Hippocampal formation (tissue), 2 donors: ENCODE results near the gene CDH23.

Experiments
- DNase-seq, 2 donors: peaks; one replicate each; lab custom pipeline; 2025; lab: John Stamatoyannopoulos, UW

The CDH23 gene

DNA sequence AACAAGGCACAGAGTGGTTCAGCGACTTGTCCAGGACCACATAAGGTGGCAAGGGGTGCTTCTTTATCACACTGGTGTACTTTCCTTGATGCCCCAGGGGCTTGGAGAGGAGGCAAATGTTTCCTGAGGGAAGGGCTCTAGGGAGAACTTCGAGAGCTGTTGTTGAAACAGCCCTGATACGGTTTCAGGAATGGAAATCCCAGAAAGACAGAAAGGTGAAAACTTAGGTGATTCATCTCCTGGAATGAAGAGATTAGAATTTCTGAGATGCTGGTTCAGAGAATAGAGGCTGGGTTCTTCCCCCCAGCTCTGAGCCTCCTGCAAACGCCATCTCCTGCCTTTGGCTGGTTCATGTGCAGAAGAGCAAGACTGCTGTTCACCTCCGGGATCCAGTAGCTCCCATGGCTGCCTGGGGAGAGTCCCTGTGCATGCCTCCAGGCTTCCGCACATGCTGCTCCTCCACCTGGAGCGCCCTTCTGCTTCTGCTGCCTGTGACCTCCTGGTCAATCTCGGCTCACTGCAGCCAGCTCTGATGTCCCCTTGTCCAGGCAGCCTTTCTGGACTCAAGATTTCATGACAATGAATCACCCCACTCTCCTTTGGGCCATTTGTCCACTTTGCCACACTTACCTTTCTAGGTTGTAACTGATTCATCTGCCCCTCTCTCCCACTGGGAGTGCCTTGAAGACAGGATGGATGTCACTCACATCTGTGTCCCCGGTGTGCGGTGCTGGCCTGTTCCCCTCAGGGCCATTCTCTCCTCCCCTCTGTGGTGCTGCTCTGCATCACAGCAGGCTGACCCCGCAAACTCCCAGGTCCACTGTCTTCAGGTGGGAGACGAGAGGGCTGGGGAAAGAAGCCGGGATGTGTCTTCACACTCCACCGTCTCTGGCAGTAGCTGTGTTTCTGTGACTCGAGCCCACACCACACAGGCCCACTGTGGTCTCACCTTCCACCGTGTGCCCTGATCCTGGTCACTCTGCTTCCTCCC, 3.6 kb upstream of the CDH23 start:
- no peak for DNase-seq

- no peak for DNase-seq
Measured at GRCh38 chr10:71393841-71394475, 2.8 kb upstream of the CDH23 start.

- DNase-seq: no peak
Measured at GRCh38 chr10:71394926-71395562, 1.7 kb upstream of the CDH23 start.

DNA sequence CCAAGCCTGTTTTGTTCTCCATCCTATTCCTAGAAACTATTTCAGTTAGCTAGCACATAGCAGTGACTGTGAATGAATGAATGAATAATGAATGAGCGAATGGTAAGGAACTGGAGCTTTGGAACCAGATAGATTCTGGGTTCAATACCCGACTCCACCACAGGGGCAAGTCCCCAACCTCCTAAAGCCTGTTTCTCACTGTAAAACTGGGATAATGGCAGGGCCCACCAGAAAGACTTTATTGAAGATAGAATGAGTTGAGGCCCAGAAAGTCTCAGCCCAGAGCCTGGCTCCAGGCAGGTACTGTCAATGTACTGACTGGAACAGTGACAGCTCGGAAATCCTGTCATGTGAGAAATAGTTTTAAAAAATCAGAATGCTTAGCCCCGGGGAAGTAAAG, 1.1 kb upstream of the CDH23 start:
- no peak for DNase-seq

- peak; percentile 17 to 36 for DNase-seq
Measured at GRCh38 chr10:71396084-71396710, 523 bp upstream of the CDH23 start.

DNA sequence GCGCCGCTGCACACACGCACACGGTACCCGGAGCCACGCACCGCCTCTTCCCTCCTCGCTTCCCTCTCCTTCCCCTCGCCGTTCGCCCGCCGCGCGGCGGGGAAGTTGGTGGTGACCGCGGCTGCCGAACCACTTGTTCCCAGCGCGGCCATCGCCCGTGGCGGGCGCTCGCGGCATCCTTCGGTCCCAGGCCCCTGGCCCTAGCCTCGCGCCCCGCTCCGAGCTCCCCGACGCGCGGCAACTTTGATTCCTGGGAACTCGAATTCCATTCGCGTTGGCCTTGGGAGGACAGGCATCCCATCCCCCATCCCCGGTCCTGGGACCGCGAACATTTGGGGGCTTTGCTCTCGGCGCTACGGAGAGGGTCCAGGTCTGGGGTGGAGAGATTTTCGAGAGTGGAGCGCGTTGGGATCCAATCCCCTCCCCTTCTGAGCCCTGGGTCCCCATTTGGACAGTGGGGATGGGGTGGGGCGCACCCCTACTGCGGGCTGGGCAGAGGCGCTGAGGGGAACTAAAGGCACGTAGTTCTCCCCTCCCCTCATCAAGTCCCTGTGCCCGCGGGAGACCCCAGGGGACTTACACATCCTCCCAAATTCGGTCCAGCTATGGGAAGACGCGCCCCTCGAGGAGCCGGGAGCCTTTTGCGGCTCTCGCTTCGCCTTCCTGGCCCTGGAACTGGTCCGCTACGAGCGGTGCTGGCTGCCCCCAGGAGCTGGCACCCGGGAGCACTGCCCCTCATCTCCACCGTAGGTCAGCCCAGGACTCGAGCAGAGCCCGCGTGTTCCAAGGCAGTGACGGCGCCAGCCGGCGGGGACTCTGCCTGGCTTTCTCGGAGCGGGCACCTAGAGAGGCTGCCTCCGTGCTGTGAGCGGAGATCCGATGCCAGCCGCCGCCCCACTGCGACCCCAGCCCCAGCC, 834 bp downstream of the CDH23 start:
- DNase-seq: no peak

- no peak for DNase-seq
Measured at GRCh38 chr10:71398976-71399375, 2.3 kb downstream of the CDH23 start.

DNA sequence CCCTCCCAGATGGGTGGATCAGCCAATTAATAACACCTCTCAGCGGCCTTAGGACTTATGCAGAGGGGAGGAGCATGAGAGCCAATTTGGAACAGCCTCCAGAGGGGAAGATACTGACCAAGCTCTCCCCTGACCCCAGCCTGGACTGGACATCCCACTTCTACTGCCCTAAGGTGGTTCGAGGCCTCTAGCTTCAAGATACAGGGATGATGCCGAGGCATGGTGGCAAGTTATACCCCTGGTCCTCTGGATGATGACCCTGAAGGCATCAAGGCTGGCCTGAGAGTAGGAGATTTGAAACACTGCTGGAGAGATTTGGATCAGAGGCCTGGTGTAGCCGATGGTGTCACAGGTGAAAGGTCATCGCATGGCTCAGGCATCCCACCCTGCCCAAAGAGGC, 3.2 kb downstream of the CDH23 start:
- no peak for DNase-seq

GRCh38 chr10:71401056-71401455, 4.3 kb downstream of the CDH23 start:
- DNase-seq: no peak

GRCh38 chr10:71402005-71402404, 5.3 kb downstream of the CDH23 start:
- DNase-seq: no peak

DNA sequence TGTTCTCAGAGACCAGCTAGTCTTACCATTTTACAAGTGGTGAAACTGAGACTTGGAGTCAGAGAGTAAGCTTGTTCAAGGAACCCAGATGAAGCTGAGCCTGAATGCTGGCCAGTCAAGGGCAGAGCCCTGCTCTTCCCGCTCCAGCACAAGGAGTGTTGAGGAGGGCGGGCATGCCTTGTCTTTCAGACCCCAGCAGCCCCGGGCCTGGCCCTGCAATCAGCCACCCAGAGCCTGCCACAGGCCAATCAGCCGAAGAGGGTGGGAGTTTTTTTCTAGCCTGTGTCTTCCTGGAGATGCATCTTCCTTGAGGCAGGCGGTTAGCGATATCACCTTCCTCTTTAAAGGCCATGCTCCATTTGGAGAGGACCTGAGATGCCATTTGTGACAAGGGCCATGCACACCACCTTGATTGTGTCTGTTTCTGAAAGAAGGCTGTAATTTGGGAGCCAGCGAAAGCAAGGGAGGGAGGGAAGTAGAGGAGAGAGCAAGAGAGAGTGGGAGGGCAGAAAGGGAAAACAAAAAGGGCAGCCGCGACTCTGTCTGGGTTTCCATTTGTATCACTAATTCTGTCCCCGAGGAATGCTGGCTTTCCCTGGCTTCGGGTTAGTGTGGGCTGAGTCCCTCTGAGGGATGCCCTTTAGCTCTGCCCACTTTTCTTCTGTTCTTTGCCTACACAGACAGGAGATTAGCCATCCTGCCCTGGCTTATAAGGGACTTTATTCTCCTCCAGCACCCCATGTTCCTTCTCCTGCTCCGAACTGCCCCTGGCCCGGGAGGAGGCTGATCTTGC, 8.0 kb downstream of the CDH23 start:
- DNase-seq: no peak

DNA sequence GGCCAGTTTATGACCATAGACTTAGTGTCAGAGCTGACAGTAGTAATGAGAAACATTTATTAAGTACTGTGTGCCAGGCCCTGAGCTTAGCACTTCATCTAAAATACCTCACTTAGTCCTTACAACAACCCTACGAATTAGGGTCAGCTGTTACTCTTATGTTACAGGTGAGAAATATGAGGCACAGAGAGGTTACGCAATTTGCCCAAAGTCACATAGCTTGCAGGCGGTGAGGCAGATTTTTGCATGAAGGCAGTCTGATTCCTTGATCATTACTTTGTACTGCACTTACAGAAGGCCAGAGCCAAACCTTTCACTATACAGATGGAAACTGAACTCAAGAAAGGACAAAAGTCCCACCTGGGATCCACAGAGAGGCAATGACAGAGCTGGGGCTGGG, 10.2 kb downstream of the CDH23 start:
- DNase-seq: no peak

DNA sequence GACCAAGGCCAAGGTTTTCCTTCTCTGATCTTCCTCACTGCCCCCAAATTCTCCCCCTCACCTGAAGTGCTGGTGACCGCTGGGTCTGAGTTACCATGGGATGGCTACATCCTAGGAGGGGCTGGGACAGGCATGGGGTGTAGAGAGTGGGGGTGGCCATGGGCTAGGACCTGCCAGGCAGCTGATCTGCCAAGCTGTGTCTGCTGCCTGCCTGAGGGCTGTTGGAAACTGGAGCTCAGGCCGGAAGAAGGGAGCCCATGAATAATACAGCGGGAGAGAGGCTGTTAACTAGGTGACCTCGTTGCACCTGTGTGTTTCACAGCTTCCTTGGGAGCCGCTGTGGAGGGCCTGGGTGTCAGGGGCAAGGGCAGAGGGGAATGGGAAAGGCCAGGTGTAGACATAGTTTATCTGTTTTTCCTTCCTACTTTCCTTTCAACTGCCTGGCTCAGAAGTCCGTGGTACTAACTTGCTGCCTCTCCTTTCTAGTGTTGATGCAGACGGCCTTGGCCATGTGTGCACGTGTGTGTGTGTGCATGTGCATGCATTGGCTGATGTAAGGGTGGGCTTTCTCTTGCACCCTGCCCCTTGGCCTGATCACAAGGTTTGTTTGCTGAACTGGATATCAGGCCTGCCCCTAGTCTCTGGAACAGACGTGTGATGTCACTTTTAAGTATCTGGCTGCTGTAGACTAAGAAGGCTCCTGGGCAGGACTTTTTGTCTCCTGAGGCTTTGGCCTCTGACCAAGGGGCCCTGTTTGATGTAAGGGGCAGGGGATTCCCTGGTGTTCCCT, 11.9 kb downstream of the CDH23 start:
- DNase-seq: no peak

- DNase-seq: no peak
Measured at GRCh38 chr10:71409516-71410104, 12.9 kb downstream of the CDH23 start.

DNA sequence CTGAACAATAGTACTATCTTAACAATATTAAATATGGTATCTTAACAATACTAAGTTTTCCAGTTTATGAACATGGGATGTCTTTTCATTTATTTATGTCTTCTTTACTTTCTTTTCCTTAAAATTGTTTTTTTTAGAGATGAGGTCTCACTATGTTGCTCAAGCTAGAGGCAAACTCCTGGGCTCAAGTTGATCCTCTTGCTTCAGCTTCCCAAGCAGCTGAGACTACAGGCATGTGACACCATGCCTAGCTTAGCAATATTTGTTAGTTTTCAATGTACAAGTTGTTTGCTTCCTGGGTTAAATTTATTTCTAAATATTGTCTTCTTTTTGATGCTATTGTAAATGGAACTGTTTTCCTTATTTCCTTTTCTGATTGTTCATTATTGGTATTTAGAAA, 16.9 kb downstream of the CDH23 start:
- no peak for DNase-seq

GRCh38 chr10:71414359-71414758, 17.6 kb downstream of the CDH23 start:
- no peak for DNase-seq

DNA sequence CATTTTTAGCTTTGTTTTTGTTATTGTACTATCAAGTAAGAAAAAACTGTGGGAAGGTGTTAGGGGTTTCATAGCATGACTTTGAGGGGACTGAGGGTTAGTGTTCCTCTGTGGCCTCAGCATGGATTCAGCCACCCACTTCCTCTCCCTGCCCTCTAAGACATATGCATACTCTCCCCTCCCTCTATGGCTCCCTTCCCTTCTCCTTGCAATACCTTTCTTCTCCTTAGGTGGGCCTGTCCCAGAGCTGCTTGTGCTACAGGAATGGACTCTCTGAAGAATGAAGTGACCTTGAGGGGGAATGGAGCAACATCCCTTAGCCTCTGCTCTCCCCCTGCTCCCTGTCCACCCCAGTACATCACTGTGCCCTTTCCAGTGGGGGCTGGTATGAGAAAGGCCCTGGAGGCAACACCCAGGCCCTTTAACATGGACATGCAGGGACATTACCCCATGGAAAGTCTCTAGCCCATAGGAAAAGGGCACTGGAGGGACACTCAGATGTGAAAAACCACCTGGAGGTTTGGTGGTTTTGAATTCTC, 22.4 kb downstream of the CDH23 start:
- no peak for DNase-seq

GRCh38 chr10:71419750-71420149, 23.0 kb downstream of the CDH23 start:
- no peak for DNase-seq

- no peak for DNase-seq
Measured at GRCh38 chr10:71421075-71421434, 24.3 kb downstream of the CDH23 start.
